ENCODE results near the gene AHCYL2. TPM values are rescaled to one million over a fixed set of nuclear protein-coding genes. Genes with fewer than 3 reads are reported as not detected.

AHCYL2 gene
- total RNA-seq, 1 experiment from 2014 or later, result 17.0 TPM

- Histone ChIP-seq H3K79me2 (ENCODE audit: insufficient read depth, low read length) (no peaks in the 10 kb centered on the region), H4K20me1 (ENCODE audit: insufficient read depth) (no peaks in the 10 kb centered on the region), H3K36me3 (ENCODE audit: control insufficient read depth in 1 of 2, insufficient read depth in 2 of 2, low read length in 2 of 2) (no peaks in the 10 kb centered on the region), H3K9me3 (ENCODE audit: control insufficient read depth in 1 of 2, insufficient read depth in 1 of 2, low read depth in 1 of 2, low read length in 2 of 2) (no peaks in the 10 kb centered on the region), H3K9me2 (ENCODE audit: insufficient read depth) (no peaks in the 10 kb centered on the region), H2AFZ (ENCODE audit: low read depth, low read length, poor library complexity, severe bottlenecking) (no peak overlapping the region), H3K27ac (ENCODE audit: low read depth, low read length) (no peak overlapping the region), H3K4me1 (ENCODE audit: control insufficient read depth in 1 of 2, insufficient read depth in 2 of 2, low read length in 2 of 2) (peaks cover 0 to 12% of the 10 kb centered on the region in 2 experiments; a peak in 1 of 4 replicates), H3K4me2 (ENCODE audit: low read length) (no peak overlapping the region), H3K9ac (ENCODE audit: low read length) (no peak overlapping the region), H3K4me3 (replicated peaks in 1 of 2; ENCODE audit: low read depth in 1 of 2, low read length in 2 of 2) (no peak overlapping the region), H3K27me3 (ENCODE audit: insufficient read depth, low read length) (no peaks in the 10 kb centered on the region)
- BruUV-seq (replicated peaks), result no TSS peak
- CTCF ChIA-PET, result no interaction called here
- RAD21 ChIA-PET (ENCODE audit: low non-redundant PET in 1 of 2, low total read pairs in 2 of 2, uncharacterized antibody in 2 of 2, unreplicated experiment in 2 of 2), result no interaction called here
- no peak for DNase-seq (ENCODE audit: low read depth, low spot score)
- TF ChIP-seq CTCF (IDR thresholded peaks at IDR 0.05 in 2 of 3, conservative IDR thresholded peaks at IDR 0.05 in 1 of 3; ENCODE audit: borderline replicate concordance in 1 of 3, insufficient read depth in 1 of 3, low read depth in 2 of 3, low read length in 2 of 3) (no peak), TCF7L2 (IDR thresholded peaks at IDR 0.05; ENCODE audit: borderline replicate concordance, extremely low read depth, insufficient read depth, insufficient read length) (no peak), SP1 (IDR thresholded peaks at IDR 0.05; ENCODE audit: low read depth) (no peak), FOSL1 (IDR thresholded peaks at IDR 0.05; ENCODE audit: low read depth) (no peak), EGR1 (IDR thresholded peaks at IDR 0.05; ENCODE audit: low read depth) (no peak), ELF1 (IDR thresholded peaks at IDR 0.05; ENCODE audit: borderline replicate concordance, low read depth) (no peak), ATF3 (IDR thresholded peaks at IDR 0.05) (no peak), EZH2phosphoT487 (IDR thresholded peaks at IDR 0.05; ENCODE audit: borderline replicate concordance) (no peak), JUND (IDR thresholded peaks at IDR 0.05) (no peak), SRF (IDR thresholded peaks at IDR 0.05; ENCODE audit: low read depth) (no peak), EZH2 (IDR thresholded peaks at IDR 0.05) (no peak), REST (IDR thresholded peaks at IDR 0.05; ENCODE audit: low read depth) (no peak), MAX (IDR thresholded peaks at IDR 0.05) (no peak), YY1 (IDR thresholded peaks at IDR 0.05; ENCODE audit: extremely low read depth, insufficient replicate concordance, low read depth, low read length) (no peak), CEBPB (IDR thresholded peaks at IDR 0.05; ENCODE audit: low read depth) (no peak), POLR2AphosphoS5 (IDR thresholded peaks at IDR 0.05; ENCODE audit: low read depth, low read length) (no peak)
- no peak for ATAC-seq
- POLR2A ChIA-PET, result no interaction called here
- intact Hi-C loops (cut with micrococcal nuclease), result no loop called here
These were observed 40.5 kb downstream of the AHCYL2 start for GRCh38 chr7:129265328-129265727.

Measured in HCT116 (cell line).